Endothelial cell of umbilical vein (primary cell): ENCODE data around the gene PTGES2. TPM values are rescaled to one million over a fixed set of nuclear protein-coding genes. Genes with fewer than 3 reads are reported as not detected.

Experiments
- BruUV-seq: library from RNA; stranded (reverse); fragments of 400-500 nt; replicated peaks from 2 replicates; lab custom pipeline; 2021; lab: Mats Ljungman, UMichigan
- CTCF ChIA-PET: fragments of 300-600, 350-600 bp; sonication (Branson Sonifier 250); formaldehyde crosslinking; loops from one replicate; lab custom pipeline; 2021; ENCODE audit warnings: antibody characterized with exemption, inconsistent platforms; lab: Charles Lee
- POLR2A ChIA-PET: fragments of 300-600, 350-600 bp; sonication (Branson Sonifier 250); formaldehyde crosslinking; loops from one replicate; lab custom pipeline; 2021; ENCODE audit warnings: antibody characterized with exemption, inconsistent platforms; lab: Charles Lee
- DNase-seq: peaks from one replicate; pipeline ENCODE4 v3.0.0-alpha.2; 2011; ENCODE audit warnings: low read depth, low spot score
- FAIRE-seq: peaks from 2 replicates; lab custom pipeline; 2011; peaks lifted over from hg19 to GRCh38; lab: Jason Lieb, UNC
- H2AFZ ChIP-seq: 2 replicates; pipeline ENCODE4 v1.6.0; 2012; ENCODE audit warnings: low read depth, low read length, control low read depth, inconsistent platforms
- H3K27ac ChIP-seq: 2 replicates; pipeline ENCODE4 v1.5.1; 2011; ENCODE audit warnings: low read depth, mild to moderate bottlenecking, control low read depth, low read length, moderate library complexity; ENCODE audit not compliant: insufficient read depth
- H3K27me3 ChIP-seq, 2 experiments: 2 replicates each; pipeline versions ENCODE4 v1.6.0 to v1.6.1; 2011; ENCODE audit warnings: low read length in 2 of 2, mixed read lengths in 1 of 2; ENCODE audit not compliant: control insufficient read depth in 2 of 2, insufficient read depth in 2 of 2
- H3K36me3 ChIP-seq, 2 experiments: 2 replicates in 1 of 2; 3 replicates in 1 of 2; pipeline ENCODE4 v1.5.1; 2011; ENCODE audit warnings: low read length in 2 of 2, mild to moderate bottlenecking in 1 of 2, moderate library complexity in 1 of 2; ENCODE audit not compliant: control insufficient read depth in 2 of 2, insufficient read depth in 2 of 2; ENCODE audit errors: extremely low read depth in 1 of 2
- H3K4me1 ChIP-seq: 3 replicates; pipeline ENCODE4 v1.5.1; 2011; ENCODE audit warnings: mild to moderate bottlenecking, low read length; ENCODE audit not compliant: control insufficient read depth, insufficient read depth; ENCODE audit errors: extremely low read depth
- H3K4me2 ChIP-seq: 2 replicates; pipeline ENCODE4 v1.6.1; 2011; ENCODE audit warnings: low read length, control low read depth, mixed read lengths; ENCODE audit not compliant: insufficient read depth
- H3K4me3 ChIP-seq, 3 experiments: fragments of 200-600 bp in 1 of 3; sonication (generic), shearing (Covaris generic) in 1 of 3; replicated peaks in 1 of 3; 2 replicates each; pipeline ENCODE4 v1.5.1; 2011 to 2016; ENCODE audit warnings: control low read depth in 3 of 3, low read length in 3 of 3, mild to moderate bottlenecking in 2 of 3, inconsistent platforms in 1 of 3, low read depth in 1 of 3, moderate library complexity in 1 of 3; ENCODE audit not compliant: insufficient read depth in 1 of 3
- H3K79me2 ChIP-seq: 2 replicates; pipeline ENCODE4 v1.6.0; 2012; ENCODE audit warnings: low read length, inconsistent platforms; ENCODE audit not compliant: control insufficient read depth, insufficient read depth
- H3K9ac ChIP-seq: replicated peaks from 2 replicates; pipeline ENCODE3; 2011; ENCODE audit warnings: low read length, control low read depth; ENCODE audit not compliant: insufficient read depth; ENCODE audit errors: extremely low read depth
- H3K9me1 ChIP-seq: replicated peaks from 3 replicates; pipeline ENCODE4 v1.6.0; 2011; ENCODE audit warnings: mild to moderate bottlenecking, low read length; ENCODE audit not compliant: control insufficient read depth, insufficient read depth; ENCODE audit errors: extremely low read depth
- H3K9me3 ChIP-seq: replicated peaks from 2 replicates; pipeline ENCODE4 v1.5.1; 2012; ENCODE audit warnings: low read length, inconsistent platforms; ENCODE audit not compliant: control insufficient read depth, insufficient read depth
- H4K20me1 ChIP-seq: replicated peaks from 2 replicates; pipeline ENCODE3; 2011; ENCODE audit warnings: mild to moderate bottlenecking, low read length; ENCODE audit not compliant: control insufficient read depth, insufficient read depth; ENCODE audit errors: extremely low read depth
- EZH2 ChIP-seq: IDR thresholded peaks from 2 replicates; pipeline ENCODE4 v1.6.1; 2012; ENCODE audit warnings: borderline replicate concordance, low read depth, mild to moderate bottlenecking, moderate library complexity, low read length, inconsistent platforms; ENCODE audit not compliant: severe bottlenecking
- FOS ChIP-seq: IDR thresholded peaks from 2 replicates; pipeline ENCODE4 v1.6.1; 2011; ENCODE audit warnings: mild to moderate bottlenecking, low read length, moderate library complexity, borderline replicate concordance; ENCODE audit not compliant: insufficient read depth
- GATA2 ChIP-seq: IDR thresholded peaks from 2 replicates; pipeline ENCODE4 v1.7.0; 2011; ENCODE audit warnings: low read depth, mild to moderate bottlenecking, moderate library complexity, mixed read lengths, low read length; ENCODE audit not compliant: insufficient read length, insufficient read depth
- JUN ChIP-seq: IDR thresholded peaks from 2 replicates; pipeline ENCODE4 v1.6.1; 2011; ENCODE audit warnings: borderline replicate concordance, low read depth; ENCODE audit not compliant: insufficient read length, insufficient read depth
- MYC ChIP-seq: IDR thresholded peaks from one replicate; pipeline ENCODE4 v1.6.1; 2011; ENCODE audit warnings: mild to moderate bottlenecking, low read depth, low read length
- POLR2A ChIP-seq: IDR thresholded peaks from 2 replicates; pipeline ENCODE4 v1.6.1; 2012; ENCODE audit warnings: low read depth, mild to moderate bottlenecking, control low read depth, low read length
- POLR2AphosphoS5 ChIP-seq: IDR thresholded peaks from 2 replicates; pipeline ENCODE4 v1.6.1; 2012; ENCODE audit warnings: low read depth, mild to moderate bottlenecking, control low read depth, low read length, moderate library complexity; ENCODE audit not compliant: insufficient read depth
- dilution Hi-C: fragments of 300-500 bp; cut with MboI; formaldehyde crosslinking; loops from one replicate; pipeline ENCODE4 v1.15.0; 2019; ENCODE audit warnings: low sequenced_read_pairs; ENCODE audit not compliant: extremely low pct_ligation_motif_present
- intact Hi-C: fragments of 100-400 bp; cut with micrococcal nuclease; formaldehyde crosslinking; loops from one replicate; pipeline ENCODE4 v1.10.0; 2022
- polyA plus RNA-seq, 4 experiments: library from polyadenylated mRNA; depleted of rRNA in 3 of 4; stranded (reverse) in 3 of 4; unstranded in 1 of 4; fragments of >200 nt; gene quantifications; 2 replicates each; pipeline versions ENCODE4 v1.2.1 to v1.2.3, GENCODE V29; 2011 to 2012; ENCODE audit warnings: missing spikeins in 1 of 4
- total RNA-seq: library from RNA; stranded (reverse); gene quantifications from 2 replicates; pipeline ENCODE4 v1.2.3, GENCODE V29; 2021
- TF ChIP-seq, protein P1 (sequence below), 2 donors: IDR thresholded peaks; 1 replicate in 1 of 2; 2 replicates in 1 of 2; pipeline ENCODE4 v1.5.1; 2011; ENCODE audit warnings: low read length in 2 of 2, mild to moderate bottlenecking in 2 of 2, moderate library complexity in 2 of 2, control low read depth in 1 of 2, inconsistent platforms in 1 of 2, low read depth in 1 of 2; ENCODE audit not compliant: insufficient read depth in 1 of 2; ENCODE audit errors: extremely low read depth in 1 of 2
- TF ChIP-seq, protein P2 (sequence below): IDR thresholded peaks from 2 replicates; pipeline ENCODE4 v1.6.1; 2011; ENCODE audit not compliant: insufficient read depth, insufficient read length

The PTGES2 gene
- total and polyA plus RNA-seq, 2 donors (not counting 3 experiments of a cell fraction or from before 2014, with no cell fraction given) = 64.2 to 69.9 TPM

DNA sequence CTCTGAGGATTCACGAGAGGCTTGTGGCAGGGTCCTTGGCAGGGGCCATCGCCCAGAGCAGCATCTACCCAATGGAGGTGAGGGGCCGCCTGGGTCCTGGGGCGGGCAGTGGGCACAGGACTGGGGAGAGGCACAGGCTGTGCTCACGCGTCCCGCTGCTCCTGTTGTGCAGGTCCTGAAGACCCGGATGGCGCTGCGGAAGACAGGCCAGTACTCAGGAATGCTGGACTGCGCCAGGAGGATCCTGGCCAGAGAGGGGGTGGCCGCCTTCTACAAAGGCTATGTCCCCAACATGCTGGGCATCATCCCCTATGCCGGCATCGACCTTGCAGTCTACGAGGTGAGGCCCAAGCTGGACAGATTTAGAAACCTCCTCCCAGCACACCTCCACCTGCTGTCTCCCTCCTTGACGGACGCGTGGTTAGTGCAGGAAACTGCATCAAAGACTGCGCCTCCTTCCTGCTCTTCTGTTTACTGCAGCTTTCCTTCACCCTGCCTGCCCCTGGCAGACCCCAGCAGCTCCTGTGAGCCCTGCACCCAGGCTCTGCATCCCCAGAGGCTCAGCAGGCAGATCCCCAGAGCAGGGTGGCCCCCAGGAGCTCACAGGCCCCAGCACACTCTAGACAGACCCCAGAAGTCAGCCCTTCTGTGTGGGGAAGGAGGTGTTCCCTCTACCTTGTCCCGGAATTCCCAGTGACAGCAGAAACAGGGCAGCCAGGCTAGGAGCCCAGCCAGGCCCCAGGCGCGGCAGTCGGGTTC, 21.2 kb downstream of the PTGES2 start:
- CTCF ChIA-PET = interaction anchor here (0.9 to 2.9 kb wide), 3 partner anchors 11 to 19 kb away, joined by 3 to 20 read pairs (median 19); no protein-coding TSS in a partner anchor
- intact Hi-C loops (no loop called here), dilution Hi-C loops (no loop called here)
- TF ChIP-seq FOS (no peak), JUN (no peak), GATA2 (no peak), EZH2 (no peak), MYC (no peak), POLR2A (no peak), POLR2AphosphoS5 (no peak)
- TF ChIP-seq, protein P1, sequence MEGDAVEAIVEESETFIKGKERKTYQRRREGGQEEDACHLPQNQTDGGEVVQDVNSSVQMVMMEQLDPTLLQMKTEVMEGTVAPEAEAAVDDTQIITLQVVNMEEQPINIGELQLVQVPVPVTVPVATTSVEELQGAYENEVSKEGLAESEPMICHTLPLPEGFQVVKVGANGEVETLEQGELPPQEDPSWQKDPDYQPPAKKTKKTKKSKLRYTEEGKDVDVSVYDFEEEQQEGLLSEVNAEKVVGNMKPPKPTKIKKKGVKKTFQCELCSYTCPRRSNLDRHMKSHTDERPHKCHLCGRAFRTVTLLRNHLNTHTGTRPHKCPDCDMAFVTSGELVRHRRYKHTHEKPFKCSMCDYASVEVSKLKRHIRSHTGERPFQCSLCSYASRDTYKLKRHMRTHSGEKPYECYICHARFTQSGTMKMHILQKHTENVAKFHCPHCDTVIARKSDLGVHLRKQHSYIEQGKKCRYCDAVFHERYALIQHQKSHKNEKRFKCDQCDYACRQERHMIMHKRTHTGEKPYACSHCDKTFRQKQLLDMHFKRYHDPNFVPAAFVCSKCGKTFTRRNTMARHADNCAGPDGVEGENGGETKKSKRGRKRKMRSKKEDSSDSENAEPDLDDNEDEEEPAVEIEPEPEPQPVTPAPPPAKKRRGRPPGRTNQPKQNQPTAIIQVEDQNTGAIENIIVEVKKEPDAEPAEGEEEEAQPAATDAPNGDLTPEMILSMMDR (IDR thresholded peaks at IDR 0.05; ENCODE audit: extremely low read depth in 1 of 2, insufficient read depth in 1 of 2, low read depth in 1 of 2, low read length in 2 of 2) = no peak
- TF ChIP-seq, protein P2, sequence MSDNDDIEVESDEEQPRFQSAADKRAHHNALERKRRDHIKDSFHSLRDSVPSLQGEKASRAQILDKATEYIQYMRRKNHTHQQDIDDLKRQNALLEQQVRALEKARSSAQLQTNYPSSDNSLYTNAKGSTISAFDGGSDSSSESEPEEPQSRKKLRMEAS = no peak
- Histone ChIP-seq H4K20me1 (no peaks in the 10 kb centered on the region), H3K36me3 (peaks cover 16 to 53% of the 10 kb centered on the region in 2 experiments), H2AFZ (no peak overlapping the region), H3K9ac (no peak overlapping the region), H3K27me3 (no peaks in the 10 kb centered on the region), H3K79me2 (no peaks in the 10 kb centered on the region), H3K27ac (no peak overlapping the region), H3K4me1 (no peaks in the 10 kb centered on the region), H3K4me2 (no peak overlapping the region), H3K9me3 (no peaks in the 10 kb centered on the region), H3K4me3 (no peak overlapping the region), H3K9me1 (no peaks in the 10 kb centered on the region)
- BruUV-seq = no TSS peak
- DNase-seq (no peak), FAIRE-seq (no peak)
- POLR2A ChIA-PET = no interaction called here
